Mucosa of descending colon (tissue), 3 donors: ENCODE measurements around the gene COL25A1. TPM values are rescaled to one million over a fixed set of nuclear protein-coding genes. Genes with fewer than 3 reads are reported as not detected.

Experiments
- ATAC-seq: fragments of 200-7000 bp; cut with Tn5 transposase; one replicate; pipeline ENCODE4 v1.9.1; 2020; ENCODE audit warnings: mild to moderate bottlenecking, moderate library complexity
- DNase-seq, 3 donors: peaks; one replicate each; pipeline ENCODE4 v3.0.0-alpha.2; 2020
- H3K36me3 ChIP-seq: fragments of 200-600 bp; one replicate; pipeline ENCODE4 v1.8.0; 2021; ENCODE audit warnings: low read depth, mild to moderate bottlenecking
- H3K4me1 ChIP-seq: fragments of 200-600 bp; one replicate; pipeline ENCODE4 v1.8.0; 2021; ENCODE audit warnings: low read depth, mild to moderate bottlenecking
- H3K4me3 ChIP-seq: fragments of 200-600 bp; one replicate; pipeline ENCODE4 v1.8.0; 2021; ENCODE audit warnings: mild to moderate bottlenecking
- H3K9me3 ChIP-seq: fragments of 200-600 bp; one replicate; pipeline ENCODE4 v1.8.0; 2021; ENCODE audit warnings: mild to moderate bottlenecking
- CTCF ChIP-seq: fragments of 200-600 bp; IDR thresholded peaks from one replicate; pipeline ENCODE4 v1.8.0; 2022; ENCODE audit warnings: antibody characterized with exemption, mild to moderate bottlenecking
- intact Hi-C, 2 donors: fragments of 100-400 bp; cut with DNase I in 1 of 2; cut with micrococcal nuclease in 1 of 2; formaldehyde crosslinking; loops; one replicate each; pipeline versions ENCODE4 v1.11.0 to v1.11.1; 2022; cut with DNase I, micrococcal nuclease
- total RNA-seq, 3 donors: library from RNA; stranded (reverse); fragmentation: NEBNext Ultra II Directional in 2 of 3; extraction: Animal tissue kit (Norgen Biotek cat#: 25700) in 2 of 3; gene quantifications; one replicate each; pipeline versions ENCODE4 v1.2.1 to v1.2.4, GENCODE V29; 2021 to 2023
- donor health status: DM: no; HTN: no; CAD: no; lungs with moderate emphysema.
- donor health status: DM: no; HTN: no; CAD: no.
- donor health status: DM: no; HTN: yes; CAD: no.

The COL25A1 gene
- total RNA-seq, 3 donors from 2014 or later = 0.12 to 0.35 (median 0.14) TPM

GRCh38 chr4:108831886-108832285 is 470.6 kb downstream of the COL25A1 start:
- Histone ChIP-seq H3K4me1 (peaks cover 3% of the 10 kb centered on the region), H3K4me3 (no peak overlapping the region), H3K36me3 (no peaks in the 10 kb centered on the region), H3K9me3 (no peaks in the 10 kb centered on the region)
- ATAC-seq (no peak), DNase-seq (no peak)
- intact Hi-C loops = loop anchor here in 1 of 2 donors (10.0 kb wide), 1 partner anchor 573 kb away; no protein-coding TSS in a partner anchor
- TF ChIP-seq CTCF = no peak

GRCh38 chr4:108831291-108831690 is 471.2 kb downstream of the COL25A1 start:
- no peak overlapping the region for H3K4me3 ChIP-seq
- no peak for DNase-seq
- ATAC-seq = no peak
- no peak for TF ChIP-seq CTCF
- peaks cover 3% of the 10 kb centered on the region for H3K4me1 ChIP-seq
- H3K9me3 ChIP-seq = no peaks in the 10 kb centered on the region
- H3K36me3 ChIP-seq = no peaks in the 10 kb centered on the region
- intact Hi-C loops = loop anchor here in 1 of 2 donors (10.0 kb wide), 1 partner anchor 574 kb away; no protein-coding TSS in a partner anchor

GRCh38 chr4:108830509-108831244 is 471.8 kb downstream of the COL25A1 start:
- H3K9me3 ChIP-seq = no peaks in the 10 kb centered on the region
- DNase-seq (peak in 2 of 3 donors; percentile 27 to 68), ATAC-seq (peak; percentile 36)
- H3K4me3 ChIP-seq = no peak overlapping the region
- no peak for TF ChIP-seq CTCF
- H3K36me3 ChIP-seq = no peaks in the 10 kb centered on the region
- H3K4me1 ChIP-seq = peaks cover 3% of the 10 kb centered on the region
- intact Hi-C loops = loop anchor here in 1 of 2 donors (10.0 kb wide), 1 partner anchor 574 kb away; no protein-coding TSS in a partner anchor

GRCh38 chr4:108829966-108830492 is 472.4 kb downstream of the COL25A1 start:
- intact Hi-C loops = loop anchor here in 1 of 2 donors (10.0 kb wide), 1 partner anchor 575 kb away; no protein-coding TSS in a partner anchor
- Histone ChIP-seq H3K4me1 (peaks cover 3% of the 10 kb centered on the region), H3K9me3 (no peaks in the 10 kb centered on the region), H3K4me3 (no peak overlapping the region), H3K36me3 (no peaks in the 10 kb centered on the region)
- DNase-seq = no peak
- ATAC-seq = no peak
- no peak for TF ChIP-seq CTCF

GRCh38 chr4:108828620-108829019 is 473.8 kb downstream of the COL25A1 start:
- Histone ChIP-seq H3K36me3 (no peaks in the 10 kb centered on the region), H3K4me3 (no peak overlapping the region), H3K4me1 (peaks cover 3% of the 10 kb centered on the region), H3K9me3 (no peaks in the 10 kb centered on the region)
- DNase-seq = peak in 1 of 3 donors; percentile 50
- peak; percentile 45 for ATAC-seq
- intact Hi-C loops = no loop called here
- TF ChIP-seq CTCF = no peak
